ENCODE measurements around the gene FAM241B.

Gene FAM241B

GRCh38 chr10:69649786-69650550, 19.9 kb downstream of the FAM241B start:
- no peak for DNase-seq (ENCODE audit: low read depth)

GRCh38 chr10:69650589-69651261, 20.7 kb downstream of the FAM241B start:
- no peak for DNase-seq (ENCODE audit: low read depth)

GRCh38 chr10:69651362-69651761, 21.3 kb downstream of the FAM241B start:
- DNase-seq (ENCODE audit: low read depth), result no peak

GRCh38 chr10:69652111-69652856, 22.2 kb downstream of the FAM241B start:
- no peak for DNase-seq (ENCODE audit: low read depth)

GRCh38 chr10:69652857-69653199, 22.8 kb downstream of the FAM241B start:
- DNase-seq (ENCODE audit: low read depth), result no peak

- no peak for DNase-seq (ENCODE audit: low read depth)
Measured at GRCh38 chr10:69653561-69653960, 23.5 kb downstream of the FAM241B start.

GRCh38 chr10:69655124-69655867, 25.2 kb downstream of the FAM241B start:
- DNase-seq (ENCODE audit: low read depth), result no peak

GRCh38 chr10:69655868-69656555, 26.0 kb downstream of the FAM241B start:
- no peak for DNase-seq (ENCODE audit: low read depth)

- no peak for DNase-seq (ENCODE audit: low read depth)
Measured at GRCh38 chr10:69656742-69657269, 26.8 kb downstream of the FAM241B start.

GRCh38 chr10:69657430-69657829, 27.4 kb downstream of the FAM241B start:
- no peak for DNase-seq (ENCODE audit: low read depth)

GRCh38 chr10:69657866-69658265, 27.8 kb downstream of the FAM241B start:
- DNase-seq (ENCODE audit: low read depth), result no peak

GRCh38 chr10:69659241-69660038, 29.4 kb downstream of the FAM241B start:
- DNase-seq (ENCODE audit: low read depth), result no peak

- no peak for DNase-seq (ENCODE audit: low read depth)
Measured at GRCh38 chr10:69660296-69660695, 30.2 kb downstream of the FAM241B start.

- DNase-seq (ENCODE audit: low read depth), result no peak
Measured at GRCh38 chr10:69661414-69662172, 31.5 kb downstream of the FAM241B start.

GRCh38 chr10:69662173-69662877, 32.3 kb downstream of the FAM241B start:
- DNase-seq (ENCODE audit: low read depth), result no peak

GRCh38 chr10:69662901-69663300, 32.9 kb downstream of the FAM241B start:
- no peak for DNase-seq (ENCODE audit: low read depth)

GRCh38 chr10:69663369-69663947, 33.4 kb downstream of the FAM241B start:
- no peak for DNase-seq (ENCODE audit: low read depth)

GRCh38 chr10:69665474-69666320, 35.6 kb downstream of the FAM241B start:
- no peak for DNase-seq (ENCODE audit: low read depth)

Data from activated gamma-delta T cell treated with anti-CD3 and anti-CD28 coated beads, Interleukin-2, amount 50 U/mL, for 16 hours (primary cell).